ENCODE results near the gene SLC46A1. TPM values are rescaled to one million over a fixed set of nuclear protein-coding genes. Genes with fewer than 3 reads are reported as not detected.
"Not testable (repeated sequence)": the region's sequence is repeated elsewhere in the genome, so short reads cannot be mapped to it uniquely, and the experiment has no call there.

SLC46A1 gene
- total RNA-seq, 5 donors from 2014 or later (not counting 1 experiment from before 2014, with no cell fraction given) = 0.93 to 2.7 (median 2.5) TPM

- Histone ChIP-seq H3K36me3 (ENCODE audit: control insufficient read depth in 2 of 2, extremely low read depth in 1 of 2, insufficient read depth in 1 of 2, low read length in 1 of 2) (no peaks in the 10 kb centered on the region), H3K27ac (ENCODE audit: low read length) (no peak overlapping the region), H3K4me3 (ENCODE audit: control insufficient read depth in 1 of 2, extremely low read depth in 1 of 2, low read length in 1 of 2) (no peak overlapping the region), H3K27me3 (replicated peaks in 1 of 2; ENCODE audit: control insufficient read depth in 2 of 2, extremely low read depth in 1 of 2, insufficient read depth in 2 of 2, low read length in 1 of 2) (peaks cover 2 to 6% of the 10 kb centered on the region in 2 experiments), H3K9me3 (no peaks in the 10 kb centered on the region), H3K4me1 (ENCODE audit: control insufficient read depth in 1 of 2, extremely low read depth in 1 of 2, insufficient read depth in 2 of 2, low read length in 2 of 2) (no peaks in the 10 kb centered on the region)
- no peaks in the 10 kb centered on the region for H3K4me1 Mint-ChIP-seq
- POLR2A ChIA-PET = no interaction called here
- H3K9me3 Mint-ChIP-seq = no peaks in the 10 kb centered on the region
- no peak overlapping the region for H3K27ac Mint-ChIP-seq
- CTCF ChIA-PET = no interaction called here
- no CpG with 5 or more reads among the region's 1 CpG for WGBS (ENCODE audit: insufficient coverage)
- ATAC-seq (replicated peaks in 1 of 4) (no peak), DNase-seq (no peak)
- H3K36me3 Mint-ChIP-seq = no peaks in the 10 kb centered on the region
- peaks cover 13 to 18% of the 10 kb centered on the region in 2 donors for H3K27me3 Mint-ChIP-seq
- H3K4me3 Mint-ChIP-seq = no peak overlapping the region
These were observed 27.7 kb upstream of the SLC46A1 start for GRCh38 chr17:28433721-28434120.

GRCh38 chr17:28427982-28428381, 22.0 kb upstream of the SLC46A1 start:
- H3K27ac ChIP-seq (ENCODE audit: low read length); H3K9me3 ChIP-seq; H3K4me1 ChIP-seq (ENCODE audit: control insufficient read depth in 1 of 2, extremely low read depth in 1 of 2, insufficient read depth in 2 of 2, low read length in 2 of 2); H3K36me3 ChIP-seq (ENCODE audit: control insufficient read depth in 2 of 2, extremely low read depth in 1 of 2, insufficient read depth in 1 of 2, low read length in 1 of 2); H3K36me3 Mint-ChIP-seq; H3K4me3 ChIP-seq (ENCODE audit: control insufficient read depth in 1 of 2, extremely low read depth in 1 of 2, low read length in 1 of 2); POLR2A ChIA-PET; H3K27ac Mint-ChIP-seq; H3K4me3 Mint-ChIP-seq; ATAC-seq (replicated peaks in 1 of 4); CTCF ChIA-PET; H3K4me1 Mint-ChIP-seq; H3K9me3 Mint-ChIP-seq; DNase-seq: not testable (repeated sequence)
- peaks cover 9 to 12% of the 10 kb centered on the region in 2 donors for H3K27me3 Mint-ChIP-seq
- peaks cover 0 to 15% of the 10 kb centered on the region in 2 experiments for H3K27me3 ChIP-seq (replicated peaks in 1 of 2; ENCODE audit: control insufficient read depth in 2 of 2, extremely low read depth in 1 of 2, insufficient read depth in 2 of 2, low read length in 1 of 2)
- WGBS (ENCODE audit: insufficient coverage) = no CpG with 5 or more reads among the region's 4 CpGs

GRCh38 chr17:28427371-28427770, 21.4 kb upstream of the SLC46A1 start:
- no peak overlapping the region for H3K27ac ChIP-seq (ENCODE audit: low read length)
- peaks cover 0 to 17% of the 10 kb centered on the region in 2 experiments for H3K27me3 ChIP-seq (replicated peaks in 1 of 2; ENCODE audit: control insufficient read depth in 2 of 2, extremely low read depth in 1 of 2, insufficient read depth in 2 of 2, low read length in 1 of 2)
- 100% methylated on average over 2 of the region's 5 CpGs for WGBS (ENCODE audit: insufficient coverage)
- ATAC-seq (replicated peaks in 1 of 4) = no peak
- H3K36me3 Mint-ChIP-seq = no peaks in the 10 kb centered on the region
- DNase-seq = no peak
- H3K4me1 ChIP-seq (ENCODE audit: control insufficient read depth in 1 of 2, extremely low read depth in 1 of 2, insufficient read depth in 2 of 2, low read length in 2 of 2) = no peaks in the 10 kb centered on the region
- H3K27ac Mint-ChIP-seq = no peak overlapping the region
- CTCF ChIA-PET = no interaction called here
- no peak overlapping the region for H3K4me3 ChIP-seq (ENCODE audit: control insufficient read depth in 1 of 2, extremely low read depth in 1 of 2, low read length in 1 of 2)
- H3K27me3 Mint-ChIP-seq = peaks cover 8 to 9% of the 10 kb centered on the region in 2 donors
- no peak overlapping the region for H3K4me3 Mint-ChIP-seq
- H3K9me3 ChIP-seq = no peaks in the 10 kb centered on the region
- H3K36me3 ChIP-seq (ENCODE audit: control insufficient read depth in 2 of 2, extremely low read depth in 1 of 2, insufficient read depth in 1 of 2, low read length in 1 of 2) = no peaks in the 10 kb centered on the region
- POLR2A ChIA-PET = no interaction called here
- H3K4me1 Mint-ChIP-seq = no peaks in the 10 kb centered on the region
- H3K9me3 Mint-ChIP-seq = no peaks in the 10 kb centered on the region

- Histone ChIP-seq H3K4me1 (ENCODE audit: control insufficient read depth in 1 of 2, extremely low read depth in 1 of 2, insufficient read depth in 2 of 2, low read length in 2 of 2) (no peaks in the 10 kb centered on the region), H3K27me3 (replicated peaks in 1 of 2; ENCODE audit: control insufficient read depth in 2 of 2, extremely low read depth in 1 of 2, insufficient read depth in 2 of 2, low read length in 1 of 2) (peaks cover 0 to 13% of the 10 kb centered on the region in 2 experiments), H3K9me3 (no peaks in the 10 kb centered on the region), H3K27ac (ENCODE audit: low read length) (no peak overlapping the region), H3K36me3 (ENCODE audit: control insufficient read depth in 2 of 2, extremely low read depth in 1 of 2, insufficient read depth in 1 of 2, low read length in 1 of 2) (no peaks in the 10 kb centered on the region), H3K4me3 (ENCODE audit: control insufficient read depth in 1 of 2, extremely low read depth in 1 of 2, low read length in 1 of 2) (no peak overlapping the region)
- Mint-ChIP-seq H3K4me3 (no peak overlapping the region), H3K27ac (no peak overlapping the region), H3K36me3 (no peaks in the 10 kb centered on the region), H3K4me1 (no peaks in the 10 kb centered on the region), H3K27me3 (peaks cover 1 to 4% of the 10 kb centered on the region in 2 donors), H3K9me3 (no peaks in the 10 kb centered on the region)
- WGBS (ENCODE audit: insufficient coverage) = 80% methylated on average over 9 of the region's 9 CpGs
- ATAC-seq (replicated peaks in 1 of 4) = no peak
- POLR2A ChIA-PET = no interaction called here
- DNase-seq = no peak
- CTCF ChIA-PET = no interaction called here
These were observed 20.1 kb upstream of the SLC46A1 start for GRCh38 chr17:28426081-28426519.

GRCh38 chr17:28425206-28425605, 19.2 kb upstream of the SLC46A1 start:
- Mint-ChIP-seq H3K4me3 (no peak overlapping the region), H3K36me3 (no peaks in the 10 kb centered on the region), H3K9me3 (no peaks in the 10 kb centered on the region), H3K4me1 (no peaks in the 10 kb centered on the region), H3K27me3 (peaks cover 1 to 4% of the 10 kb centered on the region in 2 donors), H3K27ac (no peak overlapping the region)
- Histone ChIP-seq H3K9me3 (no peaks in the 10 kb centered on the region), H3K27ac (ENCODE audit: low read length) (no peak overlapping the region), H3K36me3 (ENCODE audit: control insufficient read depth in 2 of 2, extremely low read depth in 1 of 2, insufficient read depth in 1 of 2, low read length in 1 of 2) (no peaks in the 10 kb centered on the region), H3K4me1 (ENCODE audit: control insufficient read depth in 1 of 2, extremely low read depth in 1 of 2, insufficient read depth in 2 of 2, low read length in 2 of 2) (no peaks in the 10 kb centered on the region), H3K4me3 (ENCODE audit: control insufficient read depth in 1 of 2, extremely low read depth in 1 of 2, low read length in 1 of 2) (no peak overlapping the region), H3K27me3 (replicated peaks in 1 of 2; ENCODE audit: control insufficient read depth in 2 of 2, extremely low read depth in 1 of 2, insufficient read depth in 2 of 2, low read length in 1 of 2) (peaks cover 0 to 16% of the 10 kb centered on the region in 2 experiments)
- POLR2A ChIA-PET = no interaction called here
- 80% methylated on average over 12 of the region's 13 CpGs for WGBS (ENCODE audit: insufficient coverage)
- CTCF ChIA-PET = interaction anchor here in 1 of 2 donors (0.6 kb wide), 1 partner anchor 278 kb away, joined by 6 read pairs; no protein-coding TSS in a partner anchor
- no peak for DNase-seq
- ATAC-seq (replicated peaks in 1 of 4) = no peak

GRCh38 chr17:28421787-28422305, 15.8 kb upstream of the SLC46A1 start:
- H3K27ac ChIP-seq (ENCODE audit: low read length) = no peak overlapping the region
- H3K27me3 ChIP-seq (replicated peaks in 1 of 2; ENCODE audit: control insufficient read depth in 2 of 2, extremely low read depth in 1 of 2, insufficient read depth in 2 of 2, low read length in 1 of 2) = peaks cover 0 to 22% of the 10 kb centered on the region in 2 experiments
- ATAC-seq (replicated peaks in 1 of 4) (no peak), DNase-seq (no peak)
- H3K4me3 ChIP-seq (ENCODE audit: control insufficient read depth in 1 of 2, extremely low read depth in 1 of 2, low read length in 1 of 2) = no peak overlapping the region
- H3K4me1 Mint-ChIP-seq = peaks cover 1 to 4% (median 3%) of the 10 kb centered on the region in 3 donors
- H3K4me1 ChIP-seq (ENCODE audit: control insufficient read depth in 1 of 2, extremely low read depth in 1 of 2, insufficient read depth in 2 of 2, low read length in 2 of 2) = peaks cover 0 to 3% of the 10 kb centered on the region in 2 experiments
- no peaks in the 10 kb centered on the region for H3K9me3 ChIP-seq
- H3K36me3 ChIP-seq (ENCODE audit: control insufficient read depth in 2 of 2, extremely low read depth in 1 of 2, insufficient read depth in 1 of 2, low read length in 1 of 2) = no peaks in the 10 kb centered on the region
- WGBS (ENCODE audit: insufficient coverage) = no CpG with 5 or more reads among the region's 7 CpGs
- H3K9me3 Mint-ChIP-seq = no peaks in the 10 kb centered on the region
- no peak overlapping the region for H3K27ac Mint-ChIP-seq
- ChIA-PET CTCF (no interaction called here), POLR2A (no interaction called here)
- no peaks in the 10 kb centered on the region for H3K36me3 Mint-ChIP-seq
- no peak overlapping the region for H3K4me3 Mint-ChIP-seq
- peaks cover 1 to 4% of the 10 kb centered on the region in 2 donors for H3K27me3 Mint-ChIP-seq

All from T-cell (primary cell).